Smooth muscle cell (in vitro differentiated cells): ENCODE data around the gene NEK10. TPM values are rescaled to one million over a fixed set of nuclear protein-coding genes. Genes with fewer than 3 reads are reported as not detected.

Experiments used
- DNase-seq: peaks from one replicate; lab custom pipeline; 2025; ENCODE audit not compliant: unreplicated experiment; lab: John Stamatoyannopoulos, UW
- H2AFZ ChIP-seq: fragments of 200-600 bp; sonication (generic); 2 replicates; pipeline ENCODE4 v1.6.0; 2016; ENCODE audit warnings: antibody characterized with exemption, low read depth, mild to moderate bottlenecking
- H3F3A ChIP-seq: fragments of 200-600 bp; sonication (generic); 2 replicates; pipeline ENCODE4 v1.6.0; 2017; ENCODE audit warnings: antibody characterized with exemption, low read depth
- H3K27ac ChIP-seq: fragments of 200-600 bp; sonication (generic); 2 replicates; pipeline ENCODE4 v1.5.1; 2016; ENCODE audit warnings: low read depth, mild to moderate bottlenecking
- H3K27me3 ChIP-seq: fragments of 200-600 bp; sonication (generic); 2 replicates; pipeline ENCODE4 v1.6.1; 2016; ENCODE audit warnings: low read depth, mild to moderate bottlenecking
- H3K36me3 ChIP-seq: fragments of 200-600 bp; sonication (generic); 2 replicates; pipeline ENCODE4 v1.5.1; 2016; ENCODE audit warnings: low read depth
- H3K4me1 ChIP-seq: fragments of 200-600 bp; sonication (generic); 2 replicates; pipeline ENCODE4 v1.5.1; 2016; ENCODE audit warnings: low read depth
- H3K4me2 ChIP-seq: fragments of 200-600 bp; sonication (generic); 2 replicates; pipeline ENCODE4 v1.6.0; 2016; ENCODE audit warnings: mild to moderate bottlenecking
- H3K4me3 ChIP-seq: fragments of 200-600 bp; sonication (generic); 2 replicates; pipeline ENCODE4 v1.5.1; 2016; ENCODE audit warnings: mild to moderate bottlenecking
- H3K79me2 ChIP-seq: fragments of 200-600 bp; sonication (generic); 2 replicates; pipeline ENCODE4 v1.6.0; 2016; ENCODE audit warnings: low read depth, mild to moderate bottlenecking
- H3K9ac ChIP-seq: fragments of 200-600 bp; sonication (generic); 2 replicates; pipeline ENCODE4 v1.6.0; 2016; ENCODE audit warnings: low read depth
- H3K9me3 ChIP-seq: fragments of 200-600 bp; sonication (generic); replicated peaks from 2 replicates; pipeline ENCODE4 v1.5.1; 2016; ENCODE audit warnings: low read depth
- H4K20me1 ChIP-seq: fragments of 200-600 bp; sonication (generic); 2 replicates; pipeline ENCODE4 v1.6.0; 2016; ENCODE audit warnings: low read depth
- WGBS: methylation state at CpG from one replicate; pipeline ENCODE4 v1.1.7; 2016; ENCODE audit warnings: low lambda C conversion rate; 5-methylcytosine and 5-hydroxymethylcytosine counted together
- polyA plus RNA-seq: library from polyadenylated mRNA; unstranded; fragments of >200 nt; fragmentation: Nextera tagmentation; extraction: Ambion mirVana; gene quantifications from 2 replicates; pipeline ENCODE4 v1.2.1, GENCODE V29; 2016
- total RNA-seq: library from RNA; depleted of rRNA; stranded (reverse); fragments of >200 nt; gene quantifications from 2 replicates; pipeline ENCODE4 v1.2.3, GENCODE V29; 2014
- TF ChIP-seq, protein P1 (sequence below): fragments of 200-600 bp; sonication (generic); IDR thresholded peaks from 2 replicates; pipeline ENCODE4 v1.5.1; 2017; ENCODE audit warnings: borderline replicate concordance, mild to moderate bottlenecking, antibody characterized with exemption; ENCODE audit not compliant: insufficient read depth, poor library complexity, severe bottlenecking

Gene NEK10
- total and polyA plus RNA-seq, 2 experiments from 2014 or later, result 2.7 TPM; not detected in 1

GRCh38 chr3:27219127-27219845 is 149.9 kb downstream of the NEK10 start:
- no peaks in the 10 kb centered on the region for H3K79me2 ChIP-seq
- H3K4me3 ChIP-seq, result no peak overlapping the region
- no peaks in the 10 kb centered on the region for H3K27me3 ChIP-seq
- no peaks in the 10 kb centered on the region for H4K20me1 ChIP-seq
- H3F3A ChIP-seq, result no peaks in the 10 kb centered on the region
- DNase-seq, result no peak
- no peaks in the 10 kb centered on the region for H3K4me1 ChIP-seq
- H3K27ac ChIP-seq, result no peak overlapping the region
- H3K36me3 ChIP-seq, result no peaks in the 10 kb centered on the region
- H3K9ac ChIP-seq, result no peak overlapping the region
- no peak overlapping the region for H3K4me2 ChIP-seq
- TF ChIP-seq, protein P1, sequence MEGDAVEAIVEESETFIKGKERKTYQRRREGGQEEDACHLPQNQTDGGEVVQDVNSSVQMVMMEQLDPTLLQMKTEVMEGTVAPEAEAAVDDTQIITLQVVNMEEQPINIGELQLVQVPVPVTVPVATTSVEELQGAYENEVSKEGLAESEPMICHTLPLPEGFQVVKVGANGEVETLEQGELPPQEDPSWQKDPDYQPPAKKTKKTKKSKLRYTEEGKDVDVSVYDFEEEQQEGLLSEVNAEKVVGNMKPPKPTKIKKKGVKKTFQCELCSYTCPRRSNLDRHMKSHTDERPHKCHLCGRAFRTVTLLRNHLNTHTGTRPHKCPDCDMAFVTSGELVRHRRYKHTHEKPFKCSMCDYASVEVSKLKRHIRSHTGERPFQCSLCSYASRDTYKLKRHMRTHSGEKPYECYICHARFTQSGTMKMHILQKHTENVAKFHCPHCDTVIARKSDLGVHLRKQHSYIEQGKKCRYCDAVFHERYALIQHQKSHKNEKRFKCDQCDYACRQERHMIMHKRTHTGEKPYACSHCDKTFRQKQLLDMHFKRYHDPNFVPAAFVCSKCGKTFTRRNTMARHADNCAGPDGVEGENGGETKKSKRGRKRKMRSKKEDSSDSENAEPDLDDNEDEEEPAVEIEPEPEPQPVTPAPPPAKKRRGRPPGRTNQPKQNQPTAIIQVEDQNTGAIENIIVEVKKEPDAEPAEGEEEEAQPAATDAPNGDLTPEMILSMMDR, result no peak
- whole genome bisulfite sequencing, result 93% methylated on average over 1 of the region's 1 CpG
- no peaks in the 10 kb centered on the region for H3K9me3 ChIP-seq
- H2AFZ ChIP-seq, result no peak overlapping the region

DNA sequence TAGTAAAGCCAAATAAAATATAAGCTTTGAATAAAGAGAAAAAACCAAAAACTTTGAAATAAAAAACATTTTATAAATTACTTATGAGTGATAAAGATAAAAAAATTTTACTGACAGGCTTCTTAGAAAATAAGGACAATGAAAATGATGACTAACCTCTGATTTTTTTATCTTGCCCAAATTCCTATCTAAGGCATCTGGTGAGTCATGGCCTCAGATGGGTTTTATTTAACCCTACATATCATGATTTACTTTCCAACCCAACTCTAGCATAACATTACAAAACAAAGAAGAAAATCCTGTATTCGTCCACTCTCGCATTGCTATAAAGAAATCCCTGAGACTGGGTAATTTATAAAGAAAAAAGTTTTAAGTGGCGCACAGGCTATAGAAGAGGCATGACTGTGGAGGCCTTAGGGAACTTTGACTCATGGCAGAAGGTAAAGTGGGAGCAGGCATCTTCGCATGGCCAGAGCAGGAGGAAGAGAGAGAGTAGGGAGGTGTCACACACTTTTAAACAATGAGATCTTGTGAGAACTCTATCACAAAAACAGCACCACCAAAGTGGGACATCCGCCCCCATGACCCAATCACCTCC is 152.1 kb downstream of the NEK10 start:
- Histone ChIP-seq H3K36me3 (no peaks in the 10 kb centered on the region), H3K27ac (no peak overlapping the region), H4K20me1 (no peaks in the 10 kb centered on the region), H2AFZ (no peak overlapping the region), H3K79me2 (no peaks in the 10 kb centered on the region), H3K27me3 (no peaks in the 10 kb centered on the region), H3K4me3 (no peak overlapping the region), H3F3A (no peaks in the 10 kb centered on the region), H3K4me2 (no peak overlapping the region), H3K4me1 (no peaks in the 10 kb centered on the region), H3K9ac (no peak overlapping the region), H3K9me3 (no peaks in the 10 kb centered on the region)
- TF ChIP-seq, protein P1, result no peak
- DNase-seq, result no peak
- 90% methylated on average over 5 of the region's 5 CpGs for WGBS

DNA sequence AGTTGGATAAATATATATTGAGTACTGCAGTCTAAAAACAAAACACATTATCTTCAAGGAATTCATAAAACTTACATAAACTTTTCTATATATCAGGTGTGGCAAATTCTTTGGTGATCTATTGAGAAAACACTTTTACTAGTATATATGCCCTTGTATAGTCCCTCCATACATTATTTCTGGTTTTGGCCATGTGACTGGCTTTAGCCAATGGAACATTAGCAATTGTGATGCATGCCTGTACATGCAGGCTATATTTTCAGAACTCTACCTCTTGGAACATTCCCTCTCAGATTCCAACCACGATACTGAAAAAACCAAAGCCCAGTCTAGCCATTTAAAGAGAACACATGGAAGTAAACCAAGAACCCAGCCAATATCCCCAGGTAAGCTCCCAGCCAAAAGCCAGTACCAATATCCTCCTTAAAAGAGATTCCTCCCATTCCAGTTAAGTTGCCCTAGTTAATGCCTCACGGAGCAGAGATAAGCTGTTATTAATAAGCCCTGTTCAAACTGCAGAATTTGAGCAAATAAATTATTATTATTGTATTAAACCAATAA is 152.8 kb downstream of the NEK10 start:
- H3K4me2 ChIP-seq, result no peak overlapping the region

More for the DNA sequence above, 152.8 kb downstream of the NEK10 start:
- DNase-seq, result no peak
- no peaks in the 10 kb centered on the region for H3K27me3 ChIP-seq
- no peak overlapping the region for H3K9ac ChIP-seq
- H3K27ac ChIP-seq, result no peak overlapping the region
- 82% methylated on average over 2 of the region's 2 CpGs for WGBS
- no peaks in the 10 kb centered on the region for H3K36me3 ChIP-seq
- no peaks in the 10 kb centered on the region for H3F3A ChIP-seq
- no peak overlapping the region for H2AFZ ChIP-seq
- H3K4me1 ChIP-seq, result no peaks in the 10 kb centered on the region
- no peaks in the 10 kb centered on the region for H3K79me2 ChIP-seq
- H4K20me1 ChIP-seq, result no peaks in the 10 kb centered on the region
- H3K9me3 ChIP-seq, result no peaks in the 10 kb centered on the region
- no peak overlapping the region for H3K4me3 ChIP-seq
- TF ChIP-seq, protein P1, result no peak
